ENCODE measurements around the gene TNS4.

GRCh38 chr17:40431231-40431602 is 70.2 kb downstream of the TNS4 start:
- TF ChIP-seq CTCF (IDR thresholded peaks at IDR 0.05; ENCODE audit: insufficient read depth, low read depth, low read length) (no peak), EZH2 (IDR thresholded peaks at IDR 0.05; ENCODE audit: insufficient read depth, low read length) (no peak)

Data from astrocyte (in vitro differentiated cells and primary cell).